Tibial artery (tissue), 4 donors: Measurements from ENCODE around the gene INPP4B.

ENCODE experiments used
- DNase-seq, 2 donors: peaks; one replicate each; pipeline ENCODE4 v3.0.0-alpha.2; 2019
- H3K27ac ChIP-seq, 2 donors: fragments of 200-600 bp; sonication (generic) in 1 of 2; 1 replicate in 1 of 2; 2 replicates in 1 of 2; pipeline ENCODE4 v1.5.1; 2018 to 2019; ENCODE audit warnings: mild to moderate bottlenecking in 1 of 2
- H3K27me3 ChIP-seq, 2 donors: fragments of 200-600 bp; sonication (generic) in 1 of 2; one replicate each; pipeline versions ENCODE4 v1.5.1 to v1.6.0; 2016 to 2019
- H3K36me3 ChIP-seq, 3 donors: fragments of 200-600 bp; sonication (generic) in 2 of 3; one replicate each; pipeline ENCODE4 v1.5.1; 2016 to 2019; ENCODE audit warnings: mild to moderate bottlenecking in 2 of 3
- H3K4me1 ChIP-seq, 4 donors: fragments of 200-600 bp; sonication (generic) in 2 of 4; 1 replicate in 3 of 4; 2 replicates in 1 of 4; pipeline ENCODE4 v1.5.1; 2016 to 2019
- H3K4me3 ChIP-seq, 2 donors: fragments of 200-600 bp; sonication (generic) in 1 of 2; 1 replicate in 1 of 2; 2 replicates in 1 of 2; pipeline ENCODE4 v1.5.1; 2018 to 2019; ENCODE audit warnings: mild to moderate bottlenecking in 2 of 2
- H3K9me3 ChIP-seq, 3 donors: fragments of 200-600 bp; sonication (generic) in 1 of 3; one replicate each; pipeline ENCODE4 v1.5.1; 2016 to 2019
- intact Hi-C: fragments of 100-400 bp; cut with DNase I; formaldehyde crosslinking; loops from one replicate; pipeline ENCODE4 v1.15.0; 2023; ENCODE audit warnings: low total_unique reads
- TF ChIP-seq, protein P1 (sequence below), 2 experiments: fragments of 200-600 bp in 1 of 2; fragments of 450-650 bp in 1 of 2; IDR thresholded peaks; one replicate each; pipeline ENCODE4 v1.5.1; 2017 to 2019; ENCODE audit warnings: antibody characterized with exemption in 2 of 2, mild to moderate bottlenecking in 1 of 2, moderate library complexity in 1 of 2

Gene INPP4B

DNA sequence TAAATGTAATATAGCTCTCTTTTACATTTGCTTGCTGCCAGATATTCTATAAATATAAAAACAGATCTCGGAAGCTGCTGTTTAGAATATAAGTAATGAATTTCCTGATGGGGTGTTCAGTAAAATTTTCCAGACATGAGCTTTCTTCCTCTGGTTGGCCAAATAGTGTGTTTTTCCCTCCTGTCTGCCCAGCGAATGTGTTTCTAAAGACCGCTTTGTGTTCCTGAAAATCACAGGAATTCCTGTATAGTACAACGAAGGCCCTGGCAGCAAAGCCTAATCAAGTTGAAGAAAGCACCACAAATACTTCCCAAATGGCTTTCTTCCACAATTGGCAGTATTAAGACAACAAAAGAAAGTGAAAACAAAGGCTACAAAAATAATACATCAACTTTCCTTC lies 494.1 kb downstream of the INPP4B start:
- Histone ChIP-seq H3K4me3 (no peak overlapping the region), H3K36me3 (no peaks in the 10 kb centered on the region), H3K27ac (peak overlapping the region in 1 of 2 donors; percentile 35), H3K9me3 (no peaks in the 10 kb centered on the region), H3K27me3 (no peaks in the 10 kb centered on the region), H3K4me1 (peaks cover 0 to 53% (median 6%) of the 10 kb centered on the region in 4 donors)
- DNase-seq: no peak
- intact Hi-C loops: loop anchor here (10.0 kb wide), 1 partner anchor 493 kb away; the partner anchor contains the start of gene INPP4B
- TF ChIP-seq, protein P1, sequence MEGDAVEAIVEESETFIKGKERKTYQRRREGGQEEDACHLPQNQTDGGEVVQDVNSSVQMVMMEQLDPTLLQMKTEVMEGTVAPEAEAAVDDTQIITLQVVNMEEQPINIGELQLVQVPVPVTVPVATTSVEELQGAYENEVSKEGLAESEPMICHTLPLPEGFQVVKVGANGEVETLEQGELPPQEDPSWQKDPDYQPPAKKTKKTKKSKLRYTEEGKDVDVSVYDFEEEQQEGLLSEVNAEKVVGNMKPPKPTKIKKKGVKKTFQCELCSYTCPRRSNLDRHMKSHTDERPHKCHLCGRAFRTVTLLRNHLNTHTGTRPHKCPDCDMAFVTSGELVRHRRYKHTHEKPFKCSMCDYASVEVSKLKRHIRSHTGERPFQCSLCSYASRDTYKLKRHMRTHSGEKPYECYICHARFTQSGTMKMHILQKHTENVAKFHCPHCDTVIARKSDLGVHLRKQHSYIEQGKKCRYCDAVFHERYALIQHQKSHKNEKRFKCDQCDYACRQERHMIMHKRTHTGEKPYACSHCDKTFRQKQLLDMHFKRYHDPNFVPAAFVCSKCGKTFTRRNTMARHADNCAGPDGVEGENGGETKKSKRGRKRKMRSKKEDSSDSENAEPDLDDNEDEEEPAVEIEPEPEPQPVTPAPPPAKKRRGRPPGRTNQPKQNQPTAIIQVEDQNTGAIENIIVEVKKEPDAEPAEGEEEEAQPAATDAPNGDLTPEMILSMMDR (IDR thresholded peaks at IDR 0.05): no peak

GRCh38 chr4:142350871-142351270 lies 495.2 kb downstream of the INPP4B start:
- intact Hi-C loops: loop anchor here (10.0 kb wide), 1 partner anchor 494 kb away; the partner anchor contains the start of gene INPP4B
- Histone ChIP-seq H3K36me3 (no peaks in the 10 kb centered on the region), H3K27me3 (no peaks in the 10 kb centered on the region), H3K9me3 (no peaks in the 10 kb centered on the region), H3K4me1 (peaks cover 0 to 53% (median 6%) of the 10 kb centered on the region in 4 donors), H3K4me3 (no peak overlapping the region), H3K27ac (peak overlapping the region in 1 of 2 donors; percentile 35)
- no peak for DNase-seq
- TF ChIP-seq, protein P1 (IDR thresholded peaks at IDR 0.05): no peak

DNA sequence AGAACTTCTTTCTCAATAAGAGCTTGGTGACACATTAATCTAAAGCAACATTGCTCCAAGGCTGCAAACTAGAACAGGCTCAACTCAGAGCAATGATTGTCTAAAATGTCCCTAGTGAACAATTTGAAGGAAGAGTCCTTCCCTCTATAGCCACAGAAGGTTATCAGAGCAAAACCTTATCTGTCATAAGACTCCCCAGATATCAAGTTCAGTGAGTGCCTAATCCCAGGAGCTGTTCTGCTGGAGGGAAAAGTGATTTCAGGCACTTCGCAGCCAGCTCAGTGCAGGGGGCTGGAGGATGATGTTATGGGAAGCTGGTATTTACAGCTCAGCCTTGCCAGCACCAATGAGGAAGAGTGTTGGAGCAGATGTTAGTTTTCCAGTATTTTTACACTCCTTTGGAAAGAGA lies 497.5 kb downstream of the INPP4B start:
- H3K9me3 ChIP-seq: no peaks in the 10 kb centered on the region
- peaks cover 0 to 34% (median 3%) of the 10 kb centered on the region in 4 donors for H3K4me1 ChIP-seq
- H3K4me3 ChIP-seq: no peak overlapping the region
- no peak for DNase-seq
- no peak overlapping the region for H3K27ac ChIP-seq
- no peaks in the 10 kb centered on the region for H3K36me3 ChIP-seq
- intact Hi-C loops: no loop called here
- H3K27me3 ChIP-seq: no peaks in the 10 kb centered on the region
- TF ChIP-seq, protein P1 (IDR thresholded peaks at IDR 0.05): no peak

GRCh38 chr4:142347241-142347640 lies 498.9 kb downstream of the INPP4B start:
- Histone ChIP-seq H3K27ac (no peak overlapping the region), H3K4me3 (no peak overlapping the region), H3K36me3 (no peaks in the 10 kb centered on the region), H3K4me1 (peaks cover 0 to 21% (median 3%) of the 10 kb centered on the region in 4 donors), H3K27me3 (no peaks in the 10 kb centered on the region), H3K9me3 (no peaks in the 10 kb centered on the region)
- DNase-seq: no peak
- TF ChIP-seq, protein P1 (IDR thresholded peaks at IDR 0.05): no peak
- intact Hi-C loops: no loop called here

- intact Hi-C loops: no loop called here
Observed at GRCh38 chr4:142345924-142346323, 500.2 kb downstream of the INPP4B start.

More at GRCh38 chr4:142345924-142346323, 500.2 kb downstream of the INPP4B start:
- Histone ChIP-seq H3K27ac (no peak overlapping the region), H3K9me3 (no peaks in the 10 kb centered on the region), H3K4me1 (peaks cover 0 to 8% (median 0%) of the 10 kb centered on the region in 4 donors), H3K36me3 (no peaks in the 10 kb centered on the region), H3K27me3 (no peaks in the 10 kb centered on the region), H3K4me3 (no peak overlapping the region)
- TF ChIP-seq, protein P1 (IDR thresholded peaks at IDR 0.05): no peak
- DNase-seq: no peak
